Bronchial epithelial cell (primary cell): ENCODE measurements around the gene CHST10. TPM values are rescaled to one million over a fixed set of nuclear protein-coding genes. Genes with fewer than 3 reads are reported as not detected.
A peak's percentile ranks its signal among the peaks of the same experiment; 100 is the strongest.

Experiments used
- DNase-seq: peaks from one replicate; pipeline ENCODE4 v3.0.0-alpha.2; 2010; ENCODE audit warnings: low read depth
- FAIRE-seq: peaks from 2 replicates; lab custom pipeline; 2011; peaks lifted over from hg19 to GRCh38; lab: Jason Lieb, UNC
- H3K27me3 ChIP-seq: 2 replicates; pipeline ENCODE4 v1.5.1; 2011; ENCODE audit warnings: low read length; ENCODE audit not compliant: control insufficient read depth, insufficient read depth
- H3K36me3 ChIP-seq: 2 replicates; pipeline ENCODE4 v1.5.1; 2011; ENCODE audit warnings: low read length; ENCODE audit not compliant: control insufficient read depth, insufficient read depth
- H3K4me3 ChIP-seq: 2 replicates; pipeline ENCODE4 v1.5.1; 2011; ENCODE audit warnings: mild to moderate bottlenecking, low read depth, low read length, control low read depth
- total RNA-seq: library from RNA; depleted of rRNA; stranded (reverse); fragments of >200 nt; gene quantifications from 2 replicates; pipeline ENCODE4 v1.2.1, GENCODE V29; 2014
- TF ChIP-seq, protein P1 (sequence below): IDR thresholded peaks from 2 replicates; pipeline ENCODE4 v1.5.1; 2011; ENCODE audit warnings: mild to moderate bottlenecking, moderate library complexity, low read length, control low read depth, inconsistent platforms; ENCODE audit not compliant: insufficient read depth, severe bottlenecking

Gene CHST10
- total RNA-seq, 1 donor from 2014 or later: 2.6 TPM

DNA sequence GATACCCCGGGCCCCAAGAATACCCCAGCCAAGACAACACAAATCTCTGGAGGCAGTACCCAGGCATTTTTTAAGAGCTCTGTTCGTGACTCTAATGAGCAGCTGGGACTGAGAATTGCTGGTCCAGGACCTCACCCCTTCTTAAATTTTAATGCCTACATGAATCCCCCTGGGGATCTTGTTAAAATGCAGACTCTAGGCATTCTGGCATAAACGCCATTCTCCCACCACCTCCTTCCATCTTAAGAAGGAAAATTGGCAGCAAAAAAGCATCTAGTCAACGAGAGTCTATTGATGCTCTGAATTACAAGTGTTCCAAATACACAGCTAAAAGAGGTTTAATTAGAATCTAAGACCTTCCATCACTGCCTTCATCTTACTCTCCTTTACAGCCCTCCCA is 5.0 kb downstream of the CHST10 start:
- Histone ChIP-seq H3K4me3 (no peak overlapping the region), H3K27me3 (no peaks in the 10 kb centered on the region), H3K36me3 (no peaks in the 10 kb centered on the region)
- no peak for FAIRE-seq
- DNase-seq: no peak
- TF ChIP-seq, protein P1, sequence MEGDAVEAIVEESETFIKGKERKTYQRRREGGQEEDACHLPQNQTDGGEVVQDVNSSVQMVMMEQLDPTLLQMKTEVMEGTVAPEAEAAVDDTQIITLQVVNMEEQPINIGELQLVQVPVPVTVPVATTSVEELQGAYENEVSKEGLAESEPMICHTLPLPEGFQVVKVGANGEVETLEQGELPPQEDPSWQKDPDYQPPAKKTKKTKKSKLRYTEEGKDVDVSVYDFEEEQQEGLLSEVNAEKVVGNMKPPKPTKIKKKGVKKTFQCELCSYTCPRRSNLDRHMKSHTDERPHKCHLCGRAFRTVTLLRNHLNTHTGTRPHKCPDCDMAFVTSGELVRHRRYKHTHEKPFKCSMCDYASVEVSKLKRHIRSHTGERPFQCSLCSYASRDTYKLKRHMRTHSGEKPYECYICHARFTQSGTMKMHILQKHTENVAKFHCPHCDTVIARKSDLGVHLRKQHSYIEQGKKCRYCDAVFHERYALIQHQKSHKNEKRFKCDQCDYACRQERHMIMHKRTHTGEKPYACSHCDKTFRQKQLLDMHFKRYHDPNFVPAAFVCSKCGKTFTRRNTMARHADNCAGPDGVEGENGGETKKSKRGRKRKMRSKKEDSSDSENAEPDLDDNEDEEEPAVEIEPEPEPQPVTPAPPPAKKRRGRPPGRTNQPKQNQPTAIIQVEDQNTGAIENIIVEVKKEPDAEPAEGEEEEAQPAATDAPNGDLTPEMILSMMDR: no peak

DNA sequence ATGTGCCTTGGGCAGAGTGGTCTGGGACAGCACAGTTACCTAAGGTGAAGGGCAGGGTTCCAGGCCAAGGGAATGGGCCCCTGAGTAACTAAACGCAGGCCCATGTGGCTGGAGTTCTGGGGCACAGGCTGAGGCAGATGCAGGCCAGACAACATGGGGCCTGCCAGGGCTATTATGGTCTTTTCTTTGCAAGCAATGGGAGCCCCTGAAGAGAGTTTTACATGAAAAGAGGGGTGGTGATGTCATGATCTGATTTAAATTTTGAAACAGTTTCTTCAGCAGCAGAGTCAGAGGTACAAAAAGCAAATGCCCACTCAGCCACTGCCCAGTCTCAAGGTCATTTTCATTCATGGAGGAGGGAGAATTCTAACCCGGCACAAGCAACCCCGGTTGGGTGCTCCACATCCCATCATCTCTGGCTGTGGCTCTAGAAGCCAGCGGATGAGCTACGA is 5.6 kb downstream of the CHST10 start:
- DNase-seq (no peak), FAIRE-seq (no peak)
- H3K27me3 ChIP-seq: no peaks in the 10 kb centered on the region
- TF ChIP-seq, protein P1: no peak
- H3K36me3 ChIP-seq: no peaks in the 10 kb centered on the region
- H3K4me3 ChIP-seq: no peak overlapping the region

DNA sequence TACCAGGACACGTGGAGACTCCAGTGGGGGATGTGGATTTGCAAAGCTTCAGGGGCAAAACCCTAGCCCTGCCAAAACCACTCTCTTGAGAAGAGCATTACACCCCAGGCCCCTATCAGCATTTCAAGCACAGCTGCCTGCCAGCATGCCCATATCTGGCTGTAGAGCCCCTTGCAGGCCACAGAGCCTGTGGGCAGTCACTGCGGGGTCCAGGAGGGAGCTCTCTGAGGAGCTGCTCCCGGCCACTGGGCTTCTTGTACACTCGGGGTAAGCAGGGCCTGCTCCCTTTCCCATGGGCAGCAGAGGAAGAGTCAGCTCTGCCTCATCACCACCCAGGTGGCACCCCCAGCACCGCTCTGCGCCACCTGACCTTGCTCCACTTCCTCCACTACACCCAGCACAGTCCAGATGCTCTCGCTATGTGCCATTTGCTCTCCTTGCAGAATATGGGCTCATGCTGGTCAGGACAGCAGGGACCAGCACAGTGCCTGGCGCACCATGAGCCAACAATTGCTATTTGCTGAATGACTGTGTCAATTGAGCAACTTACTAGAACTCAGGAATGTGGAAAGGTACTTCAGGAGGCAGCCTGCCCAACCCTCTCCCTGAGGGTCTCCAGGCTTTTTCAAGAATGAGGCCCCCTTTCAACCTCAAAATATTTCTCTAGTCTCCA is 7.4 kb downstream of the CHST10 start:
- peak; percentile 32 for DNase-seq

DNA sequence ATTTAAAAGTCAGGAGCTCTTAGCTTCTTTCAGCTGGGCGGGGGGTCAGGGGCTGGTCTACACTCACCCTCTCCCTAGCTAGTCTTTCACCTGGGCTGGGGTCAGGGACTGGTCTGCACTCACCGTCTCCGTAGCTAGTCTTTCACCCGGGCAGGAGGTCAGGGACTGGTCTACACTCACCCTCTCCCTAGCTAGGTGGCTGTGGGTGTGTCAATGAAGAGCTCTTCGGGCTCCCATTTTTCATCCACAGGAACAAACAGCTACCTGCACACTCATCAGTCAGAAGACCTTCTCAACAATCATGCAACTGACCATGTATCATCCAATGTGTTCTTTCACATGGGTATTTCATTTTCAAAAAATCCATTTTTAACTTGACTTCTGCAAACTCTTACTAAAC is 8.0 kb downstream of the CHST10 start:
- Histone ChIP-seq H3K36me3 (no peaks in the 10 kb centered on the region), H3K27me3 (no peaks in the 10 kb centered on the region), H3K4me3 (no peak overlapping the region)
- DNase-seq (no peak), FAIRE-seq (no peak)
- TF ChIP-seq, protein P1: no peak

More for the DNA sequence above, 7.4 kb downstream of the CHST10 start:
- Histone ChIP-seq H3K27me3 (no peaks in the 10 kb centered on the region), H3K36me3 (no peaks in the 10 kb centered on the region), H3K4me3 (no peak overlapping the region)
- FAIRE-seq: peak; percentile 55
- TF ChIP-seq, protein P1: no peak

DNA sequence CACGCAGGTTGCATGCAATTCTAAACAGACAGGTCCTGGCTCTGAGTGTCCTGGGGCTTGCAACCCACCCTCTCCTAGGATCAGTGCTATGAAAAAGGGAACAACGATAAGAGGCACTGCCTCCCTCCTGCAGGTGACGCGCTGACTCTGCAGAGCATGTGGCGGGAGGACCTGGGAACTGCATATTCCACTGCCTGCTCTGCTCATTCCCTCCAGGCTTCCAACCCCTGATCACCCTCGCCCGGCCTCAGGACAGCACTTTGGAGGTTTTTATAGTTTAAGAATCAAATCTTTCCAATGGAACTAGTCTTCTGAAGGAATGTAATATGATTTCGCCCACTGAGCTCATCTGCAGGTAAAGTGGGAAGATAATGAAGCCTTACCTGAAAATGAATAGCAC is 8.5 kb downstream of the CHST10 start:
- Histone ChIP-seq H3K36me3 (no peaks in the 10 kb centered on the region), H3K4me3 (no peak overlapping the region), H3K27me3 (no peaks in the 10 kb centered on the region)
- FAIRE-seq (no peak), DNase-seq (no peak)
- TF ChIP-seq, protein P1: no peak

DNA sequence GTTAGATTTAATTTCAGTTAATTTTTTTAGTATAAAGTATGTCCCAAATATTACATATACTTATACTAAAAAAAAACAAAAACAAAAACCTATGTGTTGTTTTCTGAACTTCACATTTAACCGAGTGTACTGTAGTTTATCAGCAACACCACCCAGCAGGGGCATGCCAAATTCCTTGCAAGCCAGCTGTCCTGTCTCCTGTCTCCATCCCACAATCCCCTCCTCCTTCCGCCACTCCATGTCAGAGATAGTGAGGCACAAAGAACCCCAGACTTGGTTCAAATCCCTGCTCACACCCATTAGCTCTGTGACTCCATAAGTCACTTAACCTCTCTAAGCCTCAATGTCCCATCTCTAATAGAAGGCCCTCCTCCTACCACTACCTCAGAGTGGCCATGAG is 9.4 kb downstream of the CHST10 start:
- H3K27me3 ChIP-seq: no peaks in the 10 kb centered on the region
- DNase-seq: no peak
- TF ChIP-seq, protein P1: no peak
- no peak overlapping the region for H3K4me3 ChIP-seq
- no peak for FAIRE-seq
- H3K36me3 ChIP-seq: no peaks in the 10 kb centered on the region
